Choroid plexus epithelial cell (primary cell): ENCODE measurements around the gene ZNF423.

ENCODE experiments used
- DNase-seq: peaks from one replicate; pipeline ENCODE4 v3.0.0-alpha.2; 2010; ENCODE audit warnings: low read depth
- H3K4me3 ChIP-seq: 2 replicates; pipeline ENCODE4 v1.5.1; 2011; ENCODE audit warnings: low read depth, mild to moderate bottlenecking, control low read depth, low read length, moderate library complexity
- TF ChIP-seq, protein P1 (sequence below): conservative IDR thresholded peaks from 2 replicates; pipeline ENCODE4 v1.5.1; 2011; ENCODE audit warnings: low read depth, mild to moderate bottlenecking, control low read depth, inconsistent platforms, low read length, moderate library complexity

The ZNF423 gene

DNA sequence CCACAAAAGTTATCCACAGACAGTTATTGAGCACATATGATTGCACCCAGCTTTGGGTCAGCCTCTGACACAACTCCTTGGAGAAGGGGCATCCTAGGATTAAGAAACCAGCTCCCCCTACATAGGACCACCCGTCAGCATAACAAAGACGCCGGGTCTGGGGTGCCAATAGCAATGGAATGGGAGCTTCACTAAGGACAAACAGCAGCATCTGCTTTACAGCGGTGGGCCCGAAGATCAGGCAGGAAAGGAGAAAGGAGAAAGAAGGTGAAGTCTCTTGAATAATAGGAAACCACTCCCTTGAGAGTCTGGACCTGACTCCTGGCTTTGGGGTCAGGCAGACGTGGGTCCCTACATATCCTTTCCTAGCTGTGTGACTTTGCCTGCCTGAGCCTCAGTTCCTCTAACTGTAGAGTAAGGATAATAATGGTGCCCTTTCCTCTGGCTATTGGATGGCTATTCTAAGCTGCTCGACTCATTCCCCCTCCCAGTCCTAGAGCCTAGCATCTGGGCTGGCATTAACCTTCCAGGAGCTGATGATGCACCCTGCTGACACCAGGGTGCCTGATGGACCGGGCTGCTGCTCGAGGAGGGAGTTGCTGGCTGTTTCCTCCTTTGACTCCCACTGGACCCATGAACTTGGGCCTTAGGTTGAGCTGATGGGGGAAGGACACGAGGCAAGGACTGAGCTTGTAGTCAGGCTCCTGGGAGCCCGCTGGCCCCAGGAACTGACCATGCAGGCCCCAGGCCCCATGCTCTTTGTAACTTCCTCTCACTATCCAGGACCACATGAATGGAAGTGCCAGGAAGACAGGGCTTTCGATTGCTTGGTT is 388.2 kb downstream of the ZNF423 start:
- TF ChIP-seq, protein P1, sequence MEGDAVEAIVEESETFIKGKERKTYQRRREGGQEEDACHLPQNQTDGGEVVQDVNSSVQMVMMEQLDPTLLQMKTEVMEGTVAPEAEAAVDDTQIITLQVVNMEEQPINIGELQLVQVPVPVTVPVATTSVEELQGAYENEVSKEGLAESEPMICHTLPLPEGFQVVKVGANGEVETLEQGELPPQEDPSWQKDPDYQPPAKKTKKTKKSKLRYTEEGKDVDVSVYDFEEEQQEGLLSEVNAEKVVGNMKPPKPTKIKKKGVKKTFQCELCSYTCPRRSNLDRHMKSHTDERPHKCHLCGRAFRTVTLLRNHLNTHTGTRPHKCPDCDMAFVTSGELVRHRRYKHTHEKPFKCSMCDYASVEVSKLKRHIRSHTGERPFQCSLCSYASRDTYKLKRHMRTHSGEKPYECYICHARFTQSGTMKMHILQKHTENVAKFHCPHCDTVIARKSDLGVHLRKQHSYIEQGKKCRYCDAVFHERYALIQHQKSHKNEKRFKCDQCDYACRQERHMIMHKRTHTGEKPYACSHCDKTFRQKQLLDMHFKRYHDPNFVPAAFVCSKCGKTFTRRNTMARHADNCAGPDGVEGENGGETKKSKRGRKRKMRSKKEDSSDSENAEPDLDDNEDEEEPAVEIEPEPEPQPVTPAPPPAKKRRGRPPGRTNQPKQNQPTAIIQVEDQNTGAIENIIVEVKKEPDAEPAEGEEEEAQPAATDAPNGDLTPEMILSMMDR = no peak
- H3K4me3 ChIP-seq = no peak overlapping the region
- no peak for DNase-seq

DNA sequence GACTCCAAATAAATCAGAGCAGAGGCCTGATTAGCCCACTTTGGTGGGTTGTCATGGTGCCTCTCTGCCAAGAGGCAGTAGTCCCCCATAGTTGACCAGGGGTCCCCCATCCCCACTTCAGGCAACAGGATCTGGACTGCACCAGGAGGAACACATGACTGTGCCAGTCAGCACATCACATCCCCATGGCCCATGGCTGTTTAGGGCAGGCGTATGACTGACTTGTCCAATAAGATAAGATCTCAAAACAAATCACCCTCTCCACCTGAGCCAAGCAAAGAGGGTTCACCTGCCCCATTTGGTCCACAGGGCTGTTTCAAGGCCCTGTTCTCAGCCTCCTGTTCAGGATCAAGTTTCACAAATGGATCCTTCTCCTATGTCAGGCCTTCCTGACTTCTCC is 389.0 kb downstream of the ZNF423 start:
- no peak overlapping the region for H3K4me3 ChIP-seq
- DNase-seq = no peak
- TF ChIP-seq, protein P1 = no peak

DNA sequence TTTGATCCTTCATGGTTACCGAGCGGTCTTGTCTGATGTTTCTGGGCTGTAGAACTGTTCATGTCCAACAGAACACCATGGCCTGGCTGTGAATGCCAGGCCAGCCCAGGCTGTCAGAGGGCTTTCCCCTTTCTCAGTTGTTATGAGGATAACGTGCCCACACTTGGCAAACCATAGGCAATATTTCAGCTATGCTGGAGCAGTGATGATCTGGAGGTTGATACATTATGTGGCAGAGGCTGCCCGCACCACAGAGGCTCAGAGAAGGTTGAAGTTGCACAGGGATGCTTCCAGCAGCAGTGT is 389.4 kb downstream of the ZNF423 start:
- H3K4me3 ChIP-seq = no peak overlapping the region
- TF ChIP-seq, protein P1 = no peak
- DNase-seq = no peak

DNA sequence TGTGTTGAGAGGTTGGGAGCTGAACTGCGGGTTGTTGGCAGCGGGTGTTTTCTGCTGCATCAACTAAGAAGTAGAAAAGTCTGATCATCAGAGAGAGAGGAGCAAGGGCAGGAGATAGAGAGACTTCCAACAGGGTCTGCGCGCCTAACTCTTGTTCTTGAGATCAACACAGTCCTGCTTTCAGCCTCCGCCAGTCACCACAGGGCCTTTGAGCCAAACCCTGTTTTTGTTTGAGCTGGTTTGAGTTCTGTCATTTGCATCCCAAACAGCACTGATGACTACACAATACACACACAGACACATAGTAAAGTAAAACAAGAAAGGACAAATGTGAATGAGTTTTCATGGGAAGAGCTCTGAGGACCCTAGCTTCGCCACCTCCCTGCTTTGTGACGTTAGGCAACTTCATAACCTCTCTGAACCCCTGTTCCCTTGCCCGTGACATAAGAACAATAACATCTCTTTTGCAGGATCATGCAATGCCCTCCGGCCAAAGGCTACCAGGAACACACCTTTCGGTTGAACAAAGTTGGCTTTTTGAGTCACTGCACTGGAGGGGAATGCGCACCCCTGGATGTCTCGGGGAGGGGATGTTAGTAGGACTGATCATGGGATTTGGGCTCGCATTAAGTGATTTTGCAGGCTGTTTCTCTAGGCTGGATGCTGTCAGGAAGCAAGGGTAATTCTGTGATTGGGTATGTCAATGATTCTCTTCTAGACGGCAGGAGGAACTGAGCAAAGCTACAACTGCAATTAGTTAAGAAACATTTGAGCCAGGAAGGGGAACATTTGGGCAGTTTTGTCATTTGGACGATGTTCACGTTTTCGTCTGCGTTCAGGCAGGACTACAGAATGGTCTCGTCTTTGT is 390.0 kb downstream of the ZNF423 start:
- TF ChIP-seq, protein P1 = no peak
- no peak for DNase-seq
- no peak overlapping the region for H3K4me3 ChIP-seq

DNA sequence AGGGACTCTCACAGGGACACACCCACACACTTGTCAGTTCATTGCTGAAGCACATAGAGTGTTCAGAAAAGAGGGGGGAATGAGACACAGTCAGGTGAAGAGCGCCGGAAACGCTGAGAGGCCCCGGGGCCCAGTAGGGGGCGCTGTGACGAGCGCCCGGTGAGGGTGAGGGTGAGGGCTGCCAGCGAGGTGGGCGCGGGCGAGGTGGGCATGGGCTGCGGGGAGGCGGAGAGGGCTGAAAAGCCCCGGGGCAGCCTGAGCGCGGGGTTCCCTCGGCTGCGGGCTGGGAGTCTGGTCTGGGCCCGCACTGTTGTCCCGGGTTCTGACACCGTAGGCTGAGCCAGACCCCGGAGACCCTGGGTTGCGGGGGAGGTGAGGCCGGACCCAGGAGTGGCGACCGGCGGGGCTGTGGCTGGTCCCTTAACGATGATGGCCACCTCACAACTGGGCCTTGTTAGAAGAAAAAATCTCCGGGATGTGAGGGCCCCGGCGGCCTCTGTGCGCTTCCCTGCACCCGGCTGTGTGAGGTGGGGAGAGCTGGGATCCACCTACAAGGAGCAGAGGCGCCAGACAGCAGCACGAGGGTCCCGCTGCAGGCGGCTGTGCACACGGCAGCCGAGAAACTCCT is 390.9 kb downstream of the ZNF423 start:
- no peak for DNase-seq
- no peak overlapping the region for H3K4me3 ChIP-seq
- TF ChIP-seq, protein P1 = peak; percentile 13

DNA sequence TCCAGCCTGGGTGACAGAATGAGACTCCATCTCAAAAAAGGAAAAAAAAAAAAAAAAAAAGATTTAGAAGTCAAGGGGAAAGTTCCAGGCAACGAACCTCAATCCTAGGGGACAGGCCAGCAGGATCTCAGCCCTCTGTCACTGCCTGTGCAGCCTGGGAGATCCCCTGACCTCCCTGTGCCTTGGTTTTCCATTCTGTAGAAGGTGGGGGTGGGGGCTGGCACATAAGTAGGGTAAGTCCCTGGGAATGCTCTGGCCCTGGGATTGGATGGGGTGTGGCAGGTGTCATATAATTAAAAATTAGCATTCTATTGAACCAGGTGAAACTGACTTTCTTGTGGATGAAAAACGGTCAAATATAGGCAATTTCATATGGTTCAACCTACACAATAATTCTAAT is 391.8 kb downstream of the ZNF423 start:
- no peak for DNase-seq
- no peak overlapping the region for H3K4me3 ChIP-seq
- TF ChIP-seq, protein P1 = no peak
